HepG2 (cell line): ENCODE measurements around the gene MMP24OS. TPM values are rescaled to one million over a fixed set of nuclear protein-coding genes. Genes with fewer than 3 reads are reported as not detected.

Experiments used
- CCAR2 ChIP-seq: fragments of 200-400 bp; formaldehyde crosslinking; optimal IDR thresholded peaks from 2 replicates; pipeline ENCODE3; 2018; ENCODE audit warnings: low read depth, mild to moderate bottlenecking, low read length, moderate library complexity
- ELF3 ChIP-seq: IDR thresholded peaks from 2 replicates; pipeline ENCODE4 v1.6.1; 2016; ENCODE audit warnings: missing genetic modification reagents, missing compliant biosample characterization
- ERF ChIP-seq: IDR thresholded peaks from 2 replicates; pipeline ENCODE4 v1.6.1; 2018; ENCODE audit warnings: missing biosample characterization, missing genetic modification reagents
- FOXK1 ChIP-seq: sonication (generic); formaldehyde crosslinking; IDR thresholded peaks from 2 replicates; pipeline ENCODE4 v1.4.0; 2020; ENCODE audit warnings: low read depth, missing genetic modification reagents, borderline replicate concordance
- FOXK2 ChIP-seq: fragments of 450-650 bp; IDR thresholded peaks from 2 replicates; pipeline ENCODE4 v1.6.1; 2016
- GATAD2A ChIP-seq: IDR thresholded peaks from 2 replicates; pipeline ENCODE4 v1.6.1; 2016
- HNF4A ChIP-seq: sonication (generic); formaldehyde crosslinking; IDR thresholded peaks from 2 replicates; pipeline ENCODE4 v1.4.0; 2020; ENCODE audit warnings: missing genetic modification reagents
- KDM2A ChIP-seq: sonication (generic); formaldehyde crosslinking; IDR thresholded peaks from 2 replicates; pipeline ENCODE4 v1.4.0; 2020; ENCODE audit warnings: low read depth, missing genetic modification reagents, borderline replicate concordance
- KLF13 ChIP-seq: sonication (generic); formaldehyde crosslinking; IDR thresholded peaks from 2 replicates; pipeline ENCODE4 v1.4.0; 2020; ENCODE audit warnings: mild to moderate bottlenecking, missing genetic modification reagents
- PLRG1 ChIP-seq: fragments of 450-650 bp; conservative IDR thresholded peaks from 2 replicates; pipeline ENCODE4 v1.6.1; 2016
- PRDM4 ChIP-seq: sonication (generic); formaldehyde crosslinking; IDR thresholded peaks from 2 replicates; pipeline ENCODE4 v1.9.0; 2021; ENCODE audit warnings: missing genetic modification reagents, borderline replicate concordance
- RCOR2 ChIP-seq: IDR thresholded peaks from 2 replicates; pipeline ENCODE4 v1.6.1; 2016; ENCODE audit warnings: missing biosample characterization, missing genetic modification reagents
- REPIN1 ChIP-seq: sonication (generic); formaldehyde crosslinking; IDR thresholded peaks from 2 replicates; pipeline ENCODE4 v1.8.0; 2022; ENCODE audit warnings: missing genetic modification reagents, low read depth, mild to moderate bottlenecking, borderline replicate concordance
- RXRB ChIP-seq: IDR thresholded peaks from 2 replicates; pipeline ENCODE4 v1.6.1; 2016; ENCODE audit warnings: borderline replicate concordance, missing genetic modification reagents, missing compliant biosample characterization
- SRSF4 ChIP-seq: fragments of 200-400 bp; formaldehyde crosslinking; IDR thresholded peaks from one replicate; pipeline ENCODE4 v1.6.1; 2018; ENCODE audit warnings: mild to moderate bottlenecking, low read depth, low read length, moderate library complexity; ENCODE audit not compliant: poor library complexity, severe bottlenecking
- YY1 ChIP-seq: IDR thresholded peaks from 2 replicates; pipeline ENCODE4 v1.6.1; 2011; ENCODE audit warnings: low read length, low read depth, moderate library complexity, mild to moderate bottlenecking; ENCODE audit not compliant: insufficient read depth, insufficient replicate concordance
- ZNF136 ChIP-seq: sonication (generic); formaldehyde crosslinking; IDR thresholded peaks from 2 replicates; pipeline ENCODE4 v1.8.1; 2022; ENCODE audit warnings: low read depth, mild to moderate bottlenecking, moderate library complexity, missing genetic modification reagents
- ZNF160 ChIP-seq: sonication (generic); formaldehyde crosslinking; IDR thresholded peaks from 2 replicates; pipeline ENCODE4 v1.8.0; 2022; ENCODE audit warnings: mild to moderate bottlenecking, inconsistent platforms, missing genetic modification reagents
- ZNF225 ChIP-seq: sonication (generic); formaldehyde crosslinking; IDR thresholded peaks from 2 replicates; pipeline ENCODE4 v1.4.0; 2020; ENCODE audit warnings: mild to moderate bottlenecking, missing genetic modification reagents
- ZNF33B ChIP-seq: sonication (generic); formaldehyde crosslinking; IDR thresholded peaks from 2 replicates; pipeline ENCODE4 v1.5.1; 2020; ENCODE audit warnings: mild to moderate bottlenecking, missing genetic modification reagents
- ZNF350 ChIP-seq: sonication (generic); formaldehyde crosslinking; IDR thresholded peaks from 2 replicates; pipeline ENCODE4 v1.4.0; 2020; ENCODE audit warnings: mild to moderate bottlenecking, low read depth, missing genetic modification reagents, borderline replicate concordance
- ZNF44 ChIP-seq: sonication (generic); formaldehyde crosslinking; IDR thresholded peaks from 2 replicates; pipeline ENCODE4 v1.5.1; 2020; ENCODE audit warnings: mild to moderate bottlenecking, missing genetic modification reagents
- ZNF598 ChIP-seq: sonication (generic); formaldehyde crosslinking; IDR thresholded peaks from 2 replicates; pipeline ENCODE4 v1.5.1; 2020; ENCODE audit warnings: mild to moderate bottlenecking, missing genetic modification reagents, borderline replicate concordance
- ZNF777 ChIP-seq: sonication (generic); formaldehyde crosslinking; IDR thresholded peaks from 2 replicates; pipeline ENCODE4 v1.4.0; 2020; ENCODE audit warnings: missing genetic modification reagents
- polyA plus RNA-seq, 8 experiments: library from polyadenylated mRNA; depleted of rRNA in 3 of 8; stranded (reverse) in 7 of 8; unstranded in 1 of 8; fragments of >200 nt; fragmentation: Illumina TruSeq in 4 of 8; extraction: Trizol in 4 of 8; gene quantifications; 2 replicates each; pipeline versions ENCODE4 v1.2.1 to v1.2.3, GENCODE V29; 2011 to 2016; ENCODE audit warnings: low read depth in 4 of 8, missing spikeins in 1 of 8, mixed read lengths in 1 of 8; ENCODE audit not compliant: insufficient read depth in 1 of 8
- total RNA-seq, 5 experiments: library from RNA; depleted of rRNA; stranded (reverse); fragments of >200 nt; fragmentation: Illumina TruSeq; extraction: Trizol; gene quantifications; 2 replicates each; pipeline ENCODE4 v1.2.3, GENCODE V29; 2016; ENCODE audit warnings: low read depth in 1 of 5
- TF ChIP-seq, protein P1 (sequence below): sonication (generic); formaldehyde crosslinking; IDR thresholded peaks from 2 replicates; pipeline ENCODE4 v1.4.0; 2020; ENCODE audit warnings: missing genetic modification reagents

Gene MMP24OS
- total and polyA plus RNA-seq, 2 of the 13 experiments (the other 11 are each of a cell fraction or from before 2014, with no cell fraction given) = 6.0 to 8.5 TPM

- TF ChIP-seq SRSF4 (no peak), GATAD2A (peak; percentile 62; the same call in 1 of the 2 replicates), PRDM4 (CRISPR knock-in tag) (no peak), PLRG1 (no peak), FOXK2 (no peak), ZNF33B (CRISPR knock-in tag) (0 out of 2 replicates have a peak, but pooled peaks have one; percentile 27), KLF13 (CRISPR knock-in tag) (0 out of 2 replicates have a peak, but pooled peaks have one; percentile 50), KDM2A (CRISPR knock-in tag) (peak; percentile 50; the same call in 1 of the 2 replicates), HNF4A (CRISPR knock-in tag) (peak; percentile 38; the same call in 1 of the 2 replicates), REPIN1 (CRISPR knock-in tag) (peak; percentile 11; the same call in 1 of the 2 replicates), ZNF225 (CRISPR knock-in tag) (peak; percentile 61; the same call in 1 of the 2 replicates), ZNF44 (0 out of 2 replicates have a peak, but pooled peaks have one; percentile 21), ZNF777 (CRISPR knock-in tag) (no peak), ERF (0 out of 2 replicates have a peak, but pooled peaks have one; percentile 31), ZNF598 (CRISPR knock-in tag) (peak; percentile 48; the same call in 1 of the 2 replicates), ZNF136 (CRISPR knock-in tag) (no peak; the same call in 1 of the 2 replicates), YY1 (peak; percentile 55), FOXK1 (CRISPR knock-in tag) (peak; percentile 52; the same call in 1 of the 2 replicates), RCOR2 (CRISPR knock-in tag) (peak; percentile 35; the same call in 1 of the 2 replicates), RXRB (0 out of 2 replicates have a peak, but pooled peaks have one; percentile 13), CCAR2 (peak; percentile 78), ZNF350 (CRISPR knock-in tag) (peak; percentile 22; the same call in 1 of the 2 replicates), ZNF160 (0 out of 2 replicates have a peak, but pooled peaks have one; percentile 40), ELF3 (CRISPR knock-in tag) (peak; percentile 41; the same call in 1 of the 2 replicates)
- TF ChIP-seq, protein P1, sequence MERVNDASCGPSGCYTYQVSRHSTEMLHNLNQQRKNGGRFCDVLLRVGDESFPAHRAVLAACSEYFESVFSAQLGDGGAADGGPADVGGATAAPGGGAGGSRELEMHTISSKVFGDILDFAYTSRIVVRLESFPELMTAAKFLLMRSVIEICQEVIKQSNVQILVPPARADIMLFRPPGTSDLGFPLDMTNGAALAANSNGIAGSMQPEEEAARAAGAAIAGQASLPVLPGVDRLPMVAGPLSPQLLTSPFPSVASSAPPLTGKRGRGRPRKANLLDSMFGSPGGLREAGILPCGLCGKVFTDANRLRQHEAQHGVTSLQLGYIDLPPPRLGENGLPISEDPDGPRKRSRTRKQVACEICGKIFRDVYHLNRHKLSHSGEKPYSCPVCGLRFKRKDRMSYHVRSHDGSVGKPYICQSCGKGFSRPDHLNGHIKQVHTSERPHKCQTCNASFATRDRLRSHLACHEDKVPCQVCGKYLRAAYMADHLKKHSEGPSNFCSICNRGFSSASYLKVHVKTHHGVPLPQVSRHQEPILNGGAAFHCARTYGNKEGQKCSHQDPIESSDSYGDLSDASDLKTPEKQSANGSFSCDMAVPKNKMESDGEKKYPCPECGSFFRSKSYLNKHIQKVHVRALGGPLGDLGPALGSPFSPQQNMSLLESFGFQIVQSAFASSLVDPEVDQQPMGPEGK (CRISPR knock-in tag) = peak; percentile 36; the same call in 1 of the 2 replicates
Measured at GRCh38 chr20:35306931-35307517, 29.1 kb upstream of the MMP24OS start (continued).
